Activated CD8-positive, alpha-beta memory T cell treated with anti-CD3 and anti-CD28 coated beads, Interleukin-2, amount 50 U/mL, for 4 hours (primary cell): ENCODE data around the gene MAGEA8.
A peak's percentile ranks its signal among the peaks of the same experiment; 100 is the strongest.
"Not testable (repeated sequence)": the region's sequence is repeated elsewhere in the genome, so short reads cannot be mapped to it uniquely, and the experiment has no call there.

Source experiments
- DNase-seq: peaks from one replicate; pipeline ENCODE4 v3.0.0-alpha.2; 2020

Gene MAGEA8

GRCh38 chrX:149881081-149881711 is at the start of gene MAGEA8:
MAGEA8 (plus strand) TSS chrX:149881183; CDS start chrX:149884273, 3,090 bp downstream.
- DNase-seq, result peak; percentile 27

- no peak for DNase-seq
Observed at GRCh38 chrX:149831473-149831872, 49.5 kb upstream of the MAGEA8 start.

GRCh38 chrX:149836728-149837127 is 44.3 kb upstream of the MAGEA8 start:
- DNase-seq, result not testable (repeated sequence)

GRCh38 chrX:149837167-149837566 is 43.8 kb upstream of the MAGEA8 start:
- no peak for DNase-seq

GRCh38 chrX:149837639-149838038 is 43.3 kb upstream of the MAGEA8 start:
- DNase-seq, result no peak

- DNase-seq, result no peak
Observed at GRCh38 chrX:149841929-149842328, 39.1 kb upstream of the MAGEA8 start.

GRCh38 chrX:149845385-149845784 is 35.6 kb upstream of the MAGEA8 start:
- DNase-seq, result no peak

GRCh38 chrX:149846789-149847188 is 34.2 kb upstream of the MAGEA8 start:
- DNase-seq, result no peak

GRCh38 chrX:149848855-149849254 is 32.1 kb upstream of the MAGEA8 start:
- DNase-seq, result no peak

GRCh38 chrX:149849787-149850186 is 31.2 kb upstream of the MAGEA8 start:
- no peak for DNase-seq

GRCh38 chrX:149851864-149852263 is 29.1 kb upstream of the MAGEA8 start:
- DNase-seq, result no peak

- no peak for DNase-seq
Observed at GRCh38 chrX:149853925-149854324, 27.1 kb upstream of the MAGEA8 start.

GRCh38 chrX:149858592-149858991 is 22.4 kb upstream of the MAGEA8 start:
- DNase-seq, result no peak

- no peak for DNase-seq
Observed at GRCh38 chrX:149860445-149860844, 20.5 kb upstream of the MAGEA8 start.

- DNase-seq, result no peak
Observed at GRCh38 chrX:149865390-149865789, 15.6 kb upstream of the MAGEA8 start.

- DNase-seq, result no peak
Observed at GRCh38 chrX:149867488-149867887, 13.5 kb upstream of the MAGEA8 start.

- no peak for DNase-seq
Observed at GRCh38 chrX:149870840-149871239, 10.1 kb upstream of the MAGEA8 start.

GRCh38 chrX:149871433-149871832 is 9.6 kb upstream of the MAGEA8 start:
- no peak for DNase-seq

GRCh38 chrX:149871940-149872339 is 9.0 kb upstream of the MAGEA8 start:
- peak; percentile 72 for DNase-seq

- no peak for DNase-seq
Observed at GRCh38 chrX:149877157-149877556, 3.8 kb upstream of the MAGEA8 start.

- DNase-seq, result no peak
Observed at GRCh38 chrX:149877636-149878035, 3.3 kb upstream of the MAGEA8 start.

GRCh38 chrX:149890828-149891227 is 9.8 kb downstream of the MAGEA8 start:
- DNase-seq, result not testable (repeated sequence)

GRCh38 chrX:149898554-149898953 is 17.6 kb downstream of the MAGEA8 start:
- no peak for DNase-seq

GRCh38 chrX:149903889-149904748 is 23.1 kb downstream of the MAGEA8 start:
- no peak for DNase-seq
